GM18907 (cell line): Measurements from ENCODE around the gene SRGAP3.

ENCODE experiments used
- ATAC-seq: cut with Tn5 transposase; IDR thresholded peaks from one replicate; pipeline ENCODE4 v1.9.1; 2021; ENCODE audit warnings: mild to moderate bottlenecking, moderate library complexity; ENCODE audit not compliant: unreplicated experiment

Gene SRGAP3

DNA sequence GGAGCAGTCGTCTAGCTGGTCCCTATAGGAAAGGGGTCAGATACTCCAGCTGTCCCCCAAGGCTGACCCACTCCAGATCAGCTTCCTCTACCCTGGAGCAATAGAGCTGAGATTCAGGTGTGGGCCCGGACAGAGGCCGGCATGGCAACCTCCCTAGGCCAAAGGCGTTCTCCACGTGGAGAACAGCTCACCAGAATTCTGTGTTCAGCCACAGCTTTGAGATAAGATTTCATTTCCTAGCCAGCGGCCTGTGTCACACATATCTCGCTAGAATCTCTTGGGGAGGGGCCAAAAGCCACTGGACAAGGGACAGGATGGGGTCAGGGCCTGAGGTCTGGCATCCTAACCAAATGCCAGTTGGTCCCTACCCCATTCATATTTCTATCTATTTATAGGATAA lies 20.1 kb downstream of the SRGAP3 start:
- ATAC-seq, result no peak

DNA sequence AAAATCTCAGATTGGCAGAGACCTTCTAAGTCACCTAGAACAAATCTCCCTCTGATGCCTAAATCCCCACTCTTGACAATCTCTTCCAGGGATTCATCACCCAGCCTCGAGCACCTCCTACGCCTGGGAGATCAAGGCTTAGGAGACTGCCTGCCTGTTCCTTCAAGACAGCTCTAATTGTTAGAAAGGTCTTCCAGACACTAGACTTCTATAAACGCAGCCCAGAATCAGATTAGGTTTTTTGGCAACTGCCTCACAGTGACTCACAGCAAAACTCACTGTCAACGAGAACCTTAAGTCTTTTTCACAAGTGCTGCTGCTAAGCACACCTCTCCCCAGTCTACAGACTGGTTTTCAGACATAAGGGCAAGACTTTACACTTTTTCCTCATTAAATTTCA lies 23.1 kb downstream of the SRGAP3 start:
- ATAC-seq, result no peak

DNA sequence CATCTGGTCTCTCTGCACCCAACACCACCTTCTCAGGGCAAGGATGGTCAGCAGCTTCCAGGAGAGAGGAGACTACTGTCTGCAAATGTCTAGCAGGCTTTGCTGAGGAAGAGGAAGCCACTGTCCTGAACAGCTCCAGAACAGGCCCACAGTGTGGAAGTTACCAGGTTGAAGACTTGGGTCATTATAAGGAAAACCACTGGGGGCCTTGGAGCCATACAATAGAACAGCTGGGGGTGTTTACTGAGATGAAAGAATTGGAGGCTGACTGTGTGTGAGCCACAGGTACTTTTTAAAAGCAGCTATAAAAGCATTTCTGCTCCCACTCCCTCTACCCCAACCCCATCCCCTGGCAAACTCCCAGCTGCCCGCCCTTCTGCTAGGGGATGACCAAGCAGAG lies 24.2 kb downstream of the SRGAP3 start:
- ATAC-seq, result no peak

DNA sequence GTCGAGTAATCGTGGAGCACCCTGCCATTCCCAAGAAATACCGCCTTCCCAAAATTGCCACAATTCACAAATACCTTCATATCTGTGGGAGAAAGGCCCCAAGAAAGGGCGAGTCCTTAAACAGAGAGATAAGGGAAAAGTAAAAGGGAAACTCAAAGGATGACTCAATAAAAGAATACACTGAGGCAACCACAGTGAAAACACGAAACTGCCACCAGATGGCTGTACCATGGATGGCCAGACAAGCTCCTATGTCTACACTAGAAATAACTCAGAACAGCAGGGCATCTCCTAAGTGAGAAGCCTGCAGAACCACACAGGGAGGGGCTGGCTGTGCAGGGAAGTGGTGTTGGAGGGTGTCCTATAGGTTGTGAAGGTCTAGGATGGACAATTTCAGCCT lies 25.0 kb downstream of the SRGAP3 start:
- ATAC-seq, result peak; percentile 95

DNA sequence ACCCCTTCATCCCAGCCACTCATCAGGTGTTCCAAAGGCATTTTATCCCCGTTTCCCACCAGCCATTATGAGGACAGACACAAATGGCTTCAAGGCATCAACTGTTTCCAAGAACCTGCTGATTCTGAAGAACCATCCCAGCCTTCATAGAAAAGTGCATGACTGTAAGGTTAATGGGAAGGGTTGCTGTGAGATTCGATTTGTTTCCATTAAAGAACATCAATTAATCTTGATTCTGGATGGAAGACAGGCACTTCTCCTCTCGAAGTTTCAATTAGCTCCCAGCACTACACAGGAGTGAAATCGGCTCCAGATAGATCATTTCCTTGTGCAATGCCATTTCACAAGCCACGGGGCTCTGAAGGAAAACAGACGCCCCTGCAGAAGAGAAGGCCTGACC lies 25.8 kb downstream of the SRGAP3 start:
- ATAC-seq, result no peak

DNA sequence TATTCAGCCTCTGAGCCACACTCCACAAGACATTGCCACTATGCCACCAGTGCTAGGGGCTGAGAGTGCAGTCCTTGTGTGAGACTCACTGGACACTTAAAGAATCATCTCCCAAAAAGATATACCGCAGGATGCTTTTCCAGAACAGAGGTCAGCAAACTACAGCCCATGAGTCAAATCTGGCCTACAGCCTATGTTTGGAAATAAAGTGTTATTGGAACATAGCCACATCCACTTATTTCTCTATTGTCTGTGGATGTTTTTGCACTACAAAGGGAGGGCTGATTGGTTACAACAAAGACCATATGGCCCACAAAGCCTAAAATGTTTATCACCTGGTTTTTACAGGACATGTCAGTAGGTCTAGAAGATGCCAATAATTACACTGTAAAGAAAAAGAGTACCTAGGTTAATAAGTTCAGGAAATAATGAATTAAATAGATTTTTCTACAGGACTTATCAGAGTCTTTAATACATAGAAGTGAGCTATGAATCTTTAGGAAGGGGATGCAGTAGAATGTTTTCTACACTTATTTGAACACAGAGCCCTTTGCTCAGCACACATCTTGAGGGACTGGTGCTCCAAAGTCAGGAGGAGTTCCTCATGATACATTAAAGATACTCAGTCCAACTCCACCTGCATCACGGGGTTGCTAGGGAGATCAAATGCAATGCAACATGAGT lies 26.3 kb downstream of the SRGAP3 start:
- ATAC-seq, result no peak

DNA sequence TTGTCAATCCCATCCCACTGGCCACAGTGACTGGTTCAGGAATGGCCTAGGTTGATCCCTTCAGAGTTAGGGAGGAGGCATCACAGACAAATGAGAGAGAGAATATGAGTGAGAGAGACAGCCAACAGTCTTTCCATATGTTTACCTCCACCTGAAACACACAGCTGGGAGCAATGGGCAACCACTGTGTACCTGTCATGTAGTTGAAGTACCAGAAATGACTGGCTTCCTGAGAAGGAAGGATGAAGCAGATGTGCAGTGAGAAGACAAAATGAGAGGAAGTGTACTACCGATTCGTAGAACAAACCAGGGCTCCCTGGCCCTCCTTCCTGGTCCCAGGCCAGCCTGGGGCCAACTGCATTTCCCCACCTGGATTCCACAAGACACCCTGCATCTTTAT lies 27.4 kb downstream of the SRGAP3 start:
- no peak for ATAC-seq

DNA sequence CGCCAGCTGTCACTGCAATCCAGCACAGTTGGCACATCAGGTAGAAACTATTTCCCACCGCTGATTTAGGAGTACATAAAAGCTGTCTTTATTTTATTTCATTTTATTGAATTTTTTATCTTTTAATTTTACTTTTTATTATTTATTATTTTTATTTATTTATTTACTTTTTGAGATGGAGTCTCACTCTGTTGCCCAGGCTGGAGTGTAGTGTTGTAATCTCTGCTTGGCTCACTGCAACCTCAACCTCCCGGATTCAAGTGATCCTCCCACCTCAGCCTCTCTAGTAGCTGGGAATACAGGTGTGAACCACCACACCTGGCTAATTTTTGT lies 31.0 kb downstream of the SRGAP3 start:
- no peak for ATAC-seq

DNA sequence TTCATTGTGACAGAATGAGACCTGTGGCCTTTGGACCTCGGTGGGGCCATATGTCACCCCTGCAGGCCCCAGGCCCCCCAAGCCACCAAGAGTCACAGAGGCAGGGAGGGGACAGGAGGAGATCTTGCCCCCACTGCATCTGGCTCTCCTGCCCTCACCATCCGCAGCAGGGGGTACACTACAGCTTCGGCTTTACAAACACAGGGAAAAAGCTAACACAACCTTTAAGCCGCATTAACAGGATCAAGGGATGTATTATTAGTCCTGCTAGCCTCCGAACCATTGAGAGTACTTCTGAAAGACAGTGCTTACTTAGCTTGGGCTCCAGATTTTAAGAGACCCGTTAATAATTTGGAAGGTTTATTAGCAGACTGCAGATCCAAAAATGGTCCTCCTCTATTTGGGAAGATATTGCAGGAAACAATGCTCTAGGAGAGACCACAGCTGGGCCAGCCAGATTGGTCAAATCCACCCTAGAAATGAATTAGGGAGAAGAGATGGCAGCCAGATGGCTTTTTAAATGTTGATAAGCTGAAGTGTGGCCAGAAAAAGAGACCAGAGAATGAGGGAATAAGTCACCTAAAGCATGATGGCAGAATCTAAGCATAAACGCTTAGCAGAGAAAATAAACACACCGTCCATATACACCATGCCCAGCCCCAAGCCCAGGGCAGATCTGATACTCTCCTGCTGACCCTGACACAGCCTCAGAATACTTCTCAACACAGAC lies 31.5 kb downstream of the SRGAP3 start:
- ATAC-seq, result no peak

DNA sequence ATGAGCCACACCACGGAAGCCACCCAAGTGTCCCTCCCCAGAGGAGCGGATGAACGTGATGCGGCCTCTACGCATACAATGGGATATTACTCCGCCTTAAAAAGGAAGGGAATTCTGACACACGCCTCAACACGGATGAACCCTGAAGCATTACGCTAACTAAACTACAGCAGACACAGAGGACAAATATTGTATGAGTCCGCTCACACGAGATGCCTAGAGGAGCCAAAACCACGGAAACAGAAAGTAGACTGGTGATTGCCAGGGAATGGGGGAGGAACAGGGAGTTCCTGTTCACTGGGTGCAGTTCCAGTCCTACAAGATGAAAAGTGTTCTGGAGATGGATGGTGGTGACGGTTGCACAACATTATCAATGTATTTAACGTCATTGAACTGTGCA lies 32.7 kb downstream of the SRGAP3 start:
- no peak for ATAC-seq

DNA sequence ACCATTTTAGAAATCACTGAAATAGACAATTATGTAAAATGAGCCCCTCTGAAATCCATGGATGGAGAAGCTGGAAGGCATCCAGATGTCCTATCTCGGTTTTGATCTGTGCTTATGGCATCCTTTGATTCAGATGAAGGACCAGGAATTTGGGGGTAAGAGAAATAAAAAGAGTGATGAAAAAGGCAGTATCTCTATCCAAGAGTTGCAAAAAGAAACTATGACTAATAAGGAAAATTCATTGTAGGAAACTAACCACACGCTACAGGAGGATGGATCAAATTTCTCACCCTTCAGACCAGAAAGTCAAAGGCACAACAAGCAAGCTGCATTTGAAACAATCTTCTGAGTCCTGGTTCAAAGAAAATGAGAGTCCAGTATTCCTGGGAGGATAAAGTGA lies 34.8 kb downstream of the SRGAP3 start:
- ATAC-seq, result no peak

DNA sequence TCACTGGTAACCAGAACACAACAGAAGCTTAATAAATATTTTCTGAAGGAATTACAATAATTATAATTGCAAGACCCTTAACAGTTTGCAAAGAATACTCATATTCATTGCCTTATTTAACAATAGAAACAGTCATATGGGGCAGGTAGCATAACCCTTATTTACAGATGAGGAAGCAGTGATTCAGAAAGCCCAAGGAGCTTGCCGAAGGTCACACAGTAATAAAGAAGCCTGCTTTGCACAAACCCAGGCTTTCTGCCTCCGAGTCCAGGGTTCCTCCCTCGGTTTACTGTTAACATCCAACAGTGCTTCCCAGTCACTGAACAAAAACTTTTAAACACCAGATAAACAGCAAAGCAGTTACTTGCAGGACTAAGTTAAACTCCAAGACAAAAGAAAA lies 35.3 kb downstream of the SRGAP3 start:
- no peak for ATAC-seq

DNA sequence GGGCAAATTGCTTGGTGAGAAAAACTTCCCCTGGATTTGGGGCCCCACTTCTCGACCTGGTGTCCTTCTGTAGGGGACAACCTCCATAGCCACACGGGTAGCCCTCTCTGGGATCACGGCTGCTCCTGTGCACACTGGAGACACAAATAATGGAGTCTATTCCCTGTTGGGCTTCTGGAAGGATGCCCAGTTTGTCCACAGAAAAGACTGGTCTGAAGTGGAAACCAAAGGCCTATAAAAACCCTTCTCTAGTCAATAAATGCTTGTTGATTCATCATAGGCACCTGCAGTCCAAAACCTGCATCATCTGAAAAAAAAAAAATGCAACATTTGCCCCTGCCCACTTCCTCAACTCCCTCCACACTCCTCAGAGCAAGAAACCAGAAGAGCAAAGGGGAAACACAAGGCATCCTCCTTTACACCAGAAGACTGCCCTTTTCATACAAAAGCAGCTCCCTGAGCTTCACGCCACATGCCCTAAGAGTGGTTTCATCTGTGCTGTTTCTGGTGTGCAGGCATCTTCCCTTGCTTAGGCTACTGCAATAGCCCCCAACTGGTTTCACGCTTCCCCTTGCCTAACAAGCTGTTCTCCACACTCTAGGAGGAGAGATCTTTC lies 36.3 kb downstream of the SRGAP3 start:
- no peak for ATAC-seq

DNA sequence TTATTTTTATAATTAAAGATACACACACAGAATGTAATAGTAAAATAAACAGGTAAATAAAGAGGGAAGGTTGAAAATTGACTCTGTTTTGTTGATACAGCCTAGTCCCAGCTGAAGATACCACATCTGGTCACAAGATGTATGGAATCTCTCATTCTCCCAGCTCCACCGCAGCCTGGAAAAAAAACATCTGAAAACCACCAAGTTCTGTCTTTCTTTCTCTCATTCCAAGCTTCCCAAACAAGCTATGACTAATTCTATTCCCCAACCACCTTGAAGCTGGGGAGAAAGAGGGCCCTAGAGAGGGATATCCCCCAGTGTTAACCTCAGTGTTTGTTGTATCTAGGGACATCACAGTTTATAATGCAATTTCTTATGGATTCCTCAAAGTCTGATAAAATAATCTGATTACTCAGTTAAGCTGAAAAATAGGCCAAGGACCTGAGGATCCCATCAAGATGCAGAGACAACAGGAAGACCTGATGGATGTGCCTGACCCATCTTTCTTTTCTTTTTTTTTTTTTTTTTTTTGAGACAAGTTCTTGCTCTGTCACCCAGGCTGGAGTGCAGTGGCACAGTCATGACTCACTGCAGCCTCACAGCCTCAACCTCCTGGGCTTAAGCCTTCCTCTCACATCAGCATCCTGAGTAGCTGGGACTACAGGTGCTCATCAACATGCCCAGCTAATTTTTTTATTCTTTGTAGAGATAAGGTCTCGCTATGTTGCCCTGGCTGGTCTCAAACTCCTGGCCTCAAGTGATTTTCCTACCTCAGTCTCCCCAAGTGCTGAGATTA lies 38.1 kb downstream of the SRGAP3 start:
- ATAC-seq, result no peak

DNA sequence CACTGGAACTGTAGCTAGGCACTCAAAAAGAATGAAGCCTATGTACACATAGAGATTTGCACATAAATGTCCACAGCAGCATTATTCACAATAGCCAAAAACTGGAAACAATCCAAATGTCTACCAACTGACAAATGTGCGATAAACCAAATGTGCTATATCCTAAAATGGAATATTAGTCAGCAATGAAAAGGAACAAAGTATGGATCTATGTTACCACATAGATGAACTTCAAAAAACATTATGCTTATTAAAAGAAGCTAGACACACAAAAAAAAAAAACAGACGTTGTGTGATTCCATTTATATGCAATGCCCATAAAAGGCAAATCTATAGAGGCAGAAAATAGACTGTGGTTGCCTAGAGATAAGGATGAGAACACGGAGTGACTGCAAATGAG lies 39.7 kb downstream of the SRGAP3 start:
- no peak for ATAC-seq

DNA sequence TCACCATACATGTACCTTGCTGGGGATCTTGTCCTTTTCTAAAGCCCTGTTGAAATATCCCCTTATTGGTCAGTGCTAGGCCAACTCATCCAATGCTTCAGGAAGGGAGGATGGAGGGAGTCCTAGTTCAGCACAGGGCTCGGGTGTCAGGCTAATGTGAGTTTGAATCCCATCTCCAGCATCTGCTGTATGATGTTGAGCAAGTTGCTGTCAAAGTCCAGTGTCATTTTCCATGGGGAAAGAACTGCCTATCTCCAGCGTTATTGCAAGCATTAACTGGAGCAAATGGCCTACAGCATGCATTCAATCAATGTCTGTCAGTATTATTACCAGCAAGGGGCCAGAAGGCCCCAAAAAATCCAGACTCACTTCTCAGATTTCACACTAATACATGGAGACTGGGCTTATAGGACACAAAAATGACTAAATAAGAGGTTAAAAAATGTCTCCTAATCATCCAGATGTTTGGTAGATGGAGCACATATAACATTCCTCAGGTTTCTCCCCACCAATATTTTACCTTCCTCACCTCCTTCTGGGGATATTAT lies 40.8 kb downstream of the SRGAP3 start:
- no peak for ATAC-seq

DNA sequence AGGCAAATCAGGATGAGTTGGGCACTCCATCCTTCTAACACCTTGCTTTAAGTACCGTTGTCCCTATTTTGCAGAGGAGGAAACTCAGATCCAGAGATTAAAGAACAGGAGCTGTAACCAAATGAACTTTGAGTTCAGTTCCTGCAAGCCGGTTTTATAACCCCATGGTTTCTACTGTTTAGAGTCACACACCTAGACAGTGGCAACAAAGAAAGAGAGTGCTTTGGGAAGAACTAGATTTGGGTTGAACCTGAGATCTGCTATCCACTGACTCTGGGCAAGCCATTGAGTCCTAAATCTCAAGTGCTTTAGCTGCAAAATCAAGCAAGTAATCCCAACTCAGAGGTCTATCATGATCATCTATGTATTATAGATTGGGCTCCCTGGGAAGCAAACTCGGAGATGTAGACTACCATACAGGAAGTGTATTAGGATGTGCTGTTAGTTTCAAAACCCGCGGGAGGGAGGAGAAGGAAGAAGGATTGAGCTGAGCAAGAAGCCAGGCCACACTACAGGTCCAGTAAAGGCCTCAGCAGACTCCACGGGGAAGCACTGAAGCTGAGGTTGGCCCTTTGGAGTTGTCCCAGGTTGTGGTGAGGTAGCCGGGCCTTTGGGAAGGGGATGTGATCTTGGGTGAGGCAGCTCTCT lies 42.2 kb downstream of the SRGAP3 start:
- no peak for ATAC-seq

DNA sequence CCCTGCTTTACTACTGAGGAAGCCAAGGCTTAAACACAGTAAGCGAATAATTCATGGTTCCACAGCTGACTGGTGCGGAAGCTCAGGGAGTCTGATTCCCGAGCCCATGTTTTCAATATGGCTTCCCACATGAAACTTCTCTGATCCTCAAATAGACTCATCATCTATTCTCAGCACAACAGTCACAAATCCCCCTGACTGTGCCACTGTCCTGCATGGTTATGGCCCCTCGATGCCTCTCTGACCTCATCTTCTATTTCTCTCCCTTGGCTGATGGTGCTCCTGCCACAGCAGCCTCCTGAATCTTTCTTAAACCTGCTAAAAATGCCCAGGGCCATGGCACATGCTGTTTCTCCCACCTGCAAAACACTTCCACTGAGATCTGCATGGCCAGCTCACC lies 43.2 kb downstream of the SRGAP3 start:
- no peak for ATAC-seq

DNA sequence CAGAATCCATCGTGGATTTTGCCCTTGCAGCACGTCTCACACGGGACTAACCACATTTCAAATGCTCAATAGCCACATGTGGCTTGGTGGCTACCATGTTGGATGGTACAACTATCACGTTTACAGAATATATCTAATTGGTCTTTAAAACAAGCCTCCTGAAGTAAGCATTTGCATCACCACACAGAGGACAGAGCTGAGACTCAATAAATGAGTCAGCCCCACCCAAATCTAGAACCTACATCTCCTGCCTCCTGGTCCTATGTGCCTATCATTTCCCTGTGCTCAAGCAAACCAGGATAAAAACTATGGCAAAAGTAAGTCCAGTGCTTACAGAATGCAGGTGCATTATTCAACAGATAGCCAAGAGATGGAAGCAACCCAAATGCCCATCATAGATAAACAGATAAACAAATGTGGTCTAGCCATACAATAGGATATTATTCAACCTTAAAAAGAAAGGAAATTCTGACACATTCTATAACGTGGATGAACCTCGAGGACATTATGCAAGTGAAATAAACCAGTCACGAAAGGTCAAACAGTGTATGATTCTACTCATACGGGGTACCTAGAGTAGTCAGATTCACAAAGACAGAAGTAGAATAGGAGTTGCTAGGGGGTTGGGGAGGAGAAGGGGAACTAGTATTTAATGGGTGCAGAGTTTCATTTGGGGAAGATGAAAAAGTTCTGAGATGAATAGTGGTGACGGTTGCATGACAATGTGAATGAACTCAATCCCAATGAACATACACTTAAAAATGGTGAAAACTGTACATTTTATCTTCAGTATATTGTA lies 43.9 kb downstream of the SRGAP3 start:
- ATAC-seq, result no peak
